Occipital lobe (tissue), 2 donors: ENCODE results near the gene MOCS1. TPM values are rescaled to one million over a fixed set of nuclear protein-coding genes. Genes with fewer than 3 reads are reported as not detected.

Source experiments
- DNase-seq: peaks from one replicate; lab custom pipeline; 2025; lab: John Stamatoyannopoulos, UW
- total RNA-seq: library from RNA; depleted of rRNA; stranded (reverse); fragments of >200 nt; gene quantifications from one replicate; pipeline ENCODE4 v1.2.3, GENCODE V29; 2014

Gene MOCS1
- total RNA-seq, 1 donor from 2014 or later, result 4.7 TPM

DNA sequence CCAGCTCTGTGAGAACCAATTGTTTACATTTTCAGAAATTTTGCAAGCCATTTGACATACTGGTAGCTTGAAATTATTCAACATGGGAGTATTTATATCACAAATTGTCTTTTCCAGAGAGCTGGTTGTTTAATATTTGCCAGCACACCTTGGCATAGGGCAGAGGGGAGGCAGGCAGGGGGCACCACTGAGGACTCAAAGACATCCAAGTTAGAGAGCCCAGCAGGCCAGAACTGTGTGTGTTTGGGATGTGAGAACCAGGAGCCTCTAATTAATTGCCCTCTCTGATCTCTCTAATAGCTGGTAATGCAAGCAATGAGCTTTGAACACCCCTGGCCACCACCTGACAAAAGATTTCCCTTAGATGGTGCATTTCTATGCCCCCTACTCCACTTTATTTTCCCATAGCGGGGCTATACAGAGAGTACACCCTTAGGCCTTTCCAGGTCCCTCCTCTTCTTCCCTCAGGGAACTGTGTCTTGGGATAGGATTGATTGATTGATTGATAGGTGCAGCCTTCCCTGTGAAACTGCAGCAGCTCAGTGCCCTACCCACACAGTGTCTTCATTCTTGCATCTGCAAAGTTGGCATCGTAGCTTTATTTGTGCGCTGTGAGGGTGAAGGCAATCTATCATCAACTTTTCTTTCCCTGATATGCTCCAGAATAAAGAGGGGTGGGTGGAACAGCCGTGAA is 29.2 kb downstream of the MOCS1 start:
- no peak for DNase-seq

DNA sequence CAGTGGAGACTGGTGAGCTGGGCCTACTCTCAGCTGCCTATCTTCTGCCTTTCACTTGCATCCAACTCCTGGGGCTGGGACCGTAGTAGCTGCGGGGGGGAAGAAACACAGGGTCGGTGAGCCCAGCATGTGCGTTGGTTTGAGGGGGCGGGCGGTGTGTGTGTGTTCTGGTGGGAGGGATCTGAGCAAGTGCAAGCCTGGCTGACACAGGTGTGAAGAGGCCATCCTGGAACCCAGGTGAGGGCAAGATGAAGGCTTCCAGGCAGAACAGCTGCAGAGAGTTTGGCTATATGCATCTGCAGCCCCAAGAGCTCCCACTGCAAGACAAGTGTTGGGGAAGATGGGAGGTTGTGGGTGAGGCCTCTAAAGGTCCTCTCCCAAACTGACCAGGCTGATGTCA is 30.6 kb downstream of the MOCS1 start:
- no peak for DNase-seq

DNA sequence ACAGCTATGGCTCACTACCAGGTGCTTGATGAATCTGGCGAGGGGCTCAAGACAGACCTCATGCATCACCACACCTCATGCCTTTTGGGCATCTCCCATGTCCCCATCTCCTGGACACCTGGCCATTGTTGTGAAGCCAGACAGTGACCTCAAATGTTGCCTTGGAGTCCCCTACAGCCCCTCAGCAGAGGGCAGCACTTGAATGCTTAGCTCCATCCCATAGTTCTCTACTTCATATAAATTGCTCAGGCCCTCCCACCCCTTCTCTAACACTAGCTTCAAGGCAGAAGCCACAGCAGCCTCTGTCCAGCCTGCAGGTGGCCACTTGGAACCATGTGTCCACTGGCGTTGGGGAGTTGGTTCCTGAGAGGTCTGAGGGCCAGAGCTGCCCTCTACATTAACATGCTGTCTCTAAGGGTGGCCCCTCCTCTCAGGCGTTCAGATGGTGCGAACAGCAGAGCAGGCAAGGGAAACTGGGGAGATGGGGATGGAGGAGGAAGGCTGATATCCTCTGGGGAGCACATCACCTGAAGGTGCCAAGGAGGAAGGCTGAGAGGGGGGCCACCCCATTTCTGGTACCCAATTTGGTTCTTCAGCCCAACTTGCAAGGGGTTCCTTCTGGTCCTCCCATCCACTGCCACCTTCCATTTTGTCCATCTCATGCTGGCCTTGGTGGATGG is 31.3 kb downstream of the MOCS1 start:
- DNase-seq, result no peak

DNA sequence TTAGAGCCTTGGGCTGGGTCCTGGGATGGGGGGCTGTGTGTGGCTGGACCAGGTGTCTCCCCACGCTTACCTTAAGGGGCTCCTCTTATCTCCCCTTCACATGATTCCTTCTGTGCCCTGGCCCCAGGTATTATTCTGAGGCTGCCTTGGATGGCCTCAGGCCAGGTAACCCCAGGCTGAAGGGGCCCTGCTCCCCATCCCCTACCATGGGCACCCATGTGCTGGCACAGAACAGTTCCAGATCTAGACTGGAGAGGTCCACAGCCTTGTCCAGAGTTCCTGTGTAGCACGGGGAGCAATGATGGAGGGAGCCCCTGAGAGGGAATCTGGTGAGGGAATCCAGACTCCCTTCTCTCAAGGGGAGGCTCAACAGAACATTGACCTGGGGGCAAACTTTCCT is 32.1 kb downstream of the MOCS1 start:
- no peak for DNase-seq

DNA sequence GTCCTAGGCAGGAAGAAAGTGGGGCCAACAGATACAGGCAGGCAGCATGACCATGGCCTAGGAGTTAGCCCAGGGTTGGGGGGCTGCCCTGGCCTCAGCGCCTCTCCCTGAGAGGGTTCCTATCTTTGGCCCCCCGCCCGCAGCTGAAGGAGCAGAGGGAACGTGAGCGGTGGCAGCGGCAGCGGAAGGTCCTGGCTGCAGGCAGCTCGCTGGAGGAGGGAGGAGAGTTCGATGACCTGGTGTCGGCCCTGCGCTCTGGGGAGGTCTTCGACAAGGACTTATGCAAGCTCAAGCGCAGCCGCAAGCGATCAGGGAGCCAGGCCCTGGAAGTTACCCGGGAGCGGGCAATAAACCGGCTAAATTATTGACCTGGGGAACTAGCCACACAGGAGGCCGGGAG is 32.6 kb downstream of the MOCS1 start:
- DNase-seq, result no peak

DNA sequence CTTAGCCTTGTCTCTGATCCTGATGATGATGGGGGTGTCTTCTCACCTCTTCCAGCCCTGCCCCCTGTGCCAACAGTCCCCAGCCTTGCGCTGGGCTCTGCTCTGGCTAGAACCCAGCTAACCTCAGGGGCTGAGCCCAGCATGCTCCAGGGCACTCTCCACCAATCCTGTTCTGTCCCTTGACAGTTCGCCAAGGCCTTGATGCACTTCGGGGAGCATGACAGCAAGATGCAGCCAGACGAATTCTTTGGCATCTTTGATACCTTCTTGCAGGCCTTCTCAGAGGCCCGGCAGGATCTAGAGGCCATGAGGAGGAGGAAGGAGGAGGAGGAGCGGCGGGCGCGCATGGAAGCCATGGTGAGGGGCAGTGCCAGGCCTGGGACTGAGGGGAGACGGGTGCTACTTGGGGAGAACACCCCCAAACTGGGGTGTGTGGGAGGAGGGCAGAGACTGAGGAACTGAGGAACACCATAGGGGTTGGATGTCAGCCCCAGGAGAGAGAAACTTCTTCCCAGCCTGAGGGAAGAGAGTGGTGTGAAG is 33.1 kb downstream of the MOCS1 start:
- DNase-seq, result no peak

DNA sequence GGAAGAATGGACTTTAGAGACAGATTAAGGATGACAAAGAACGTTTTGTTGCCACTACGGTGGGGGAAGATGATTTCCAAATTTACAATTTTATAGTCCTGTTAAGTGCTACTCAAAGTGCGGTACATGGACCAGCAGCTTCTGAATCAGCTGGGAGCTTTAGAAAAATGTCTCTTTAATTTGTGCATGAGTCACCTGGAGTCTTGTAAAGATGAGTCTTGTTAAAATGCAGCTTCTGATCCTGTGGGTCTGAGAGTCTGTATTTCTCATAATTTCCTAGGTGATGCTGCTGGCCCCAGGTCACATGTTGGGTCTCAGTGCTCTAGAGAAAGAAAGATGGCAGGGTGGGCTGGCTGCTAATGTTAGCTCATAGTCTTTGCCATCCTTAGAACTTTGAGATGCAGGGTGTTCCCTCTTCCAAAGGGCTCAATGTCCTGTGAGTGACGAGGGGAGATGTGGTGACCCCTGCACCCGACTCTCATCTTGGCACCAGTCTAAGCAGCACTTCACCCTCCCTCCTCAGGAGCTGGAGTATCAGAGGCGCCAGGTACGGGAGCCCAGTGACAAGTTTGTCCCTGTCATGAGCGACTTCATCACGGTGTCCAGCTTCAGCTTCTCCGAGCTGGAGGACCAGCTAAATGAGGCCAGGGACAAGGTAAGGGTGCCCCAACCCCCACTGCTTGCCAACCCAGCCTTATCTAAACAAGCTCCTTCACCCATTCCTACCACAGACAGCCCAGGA is 34.5 kb downstream of the MOCS1 start:
- DNase-seq, result no peak

DNA sequence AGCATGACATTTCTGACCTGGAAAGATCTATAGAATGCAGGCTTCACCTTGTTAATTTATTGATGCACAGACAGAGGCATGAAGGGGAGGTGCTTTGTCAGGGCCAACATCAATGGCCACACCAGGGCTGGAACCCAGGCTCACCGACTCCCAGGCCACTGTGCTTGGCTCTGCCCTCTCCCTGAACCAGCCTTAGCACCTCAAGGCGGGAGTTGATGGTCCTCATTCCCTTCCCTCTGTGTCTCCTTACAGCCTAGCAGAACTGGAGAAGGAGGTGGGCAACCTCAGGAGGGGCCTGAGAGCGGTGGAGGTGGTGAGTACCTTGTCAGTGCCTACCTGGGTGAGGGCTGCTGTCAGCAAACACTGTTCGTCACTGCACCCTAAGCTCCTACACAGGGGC is 35.6 kb downstream of the MOCS1 start:
- no peak for DNase-seq

DNA sequence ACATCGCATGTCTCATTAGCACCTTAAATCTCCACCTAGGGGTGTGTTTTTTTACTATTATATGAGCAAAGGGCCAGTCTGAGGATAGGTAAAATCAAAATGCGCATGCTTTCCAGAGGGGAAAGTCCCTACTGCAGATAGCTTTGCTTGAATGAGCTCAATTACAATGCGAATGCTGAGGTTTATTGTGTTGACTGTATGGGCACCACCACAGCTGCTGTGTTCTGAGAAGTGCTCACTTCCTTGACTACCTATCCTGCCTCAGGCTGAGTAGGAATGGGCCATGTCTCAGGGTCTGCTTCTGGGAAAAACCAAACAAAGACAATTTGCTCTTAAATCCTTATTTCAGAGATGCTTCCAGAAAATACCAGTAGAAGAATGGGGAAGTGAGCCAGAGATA is 36.6 kb downstream of the MOCS1 start:
- DNase-seq, result no peak

DNA sequence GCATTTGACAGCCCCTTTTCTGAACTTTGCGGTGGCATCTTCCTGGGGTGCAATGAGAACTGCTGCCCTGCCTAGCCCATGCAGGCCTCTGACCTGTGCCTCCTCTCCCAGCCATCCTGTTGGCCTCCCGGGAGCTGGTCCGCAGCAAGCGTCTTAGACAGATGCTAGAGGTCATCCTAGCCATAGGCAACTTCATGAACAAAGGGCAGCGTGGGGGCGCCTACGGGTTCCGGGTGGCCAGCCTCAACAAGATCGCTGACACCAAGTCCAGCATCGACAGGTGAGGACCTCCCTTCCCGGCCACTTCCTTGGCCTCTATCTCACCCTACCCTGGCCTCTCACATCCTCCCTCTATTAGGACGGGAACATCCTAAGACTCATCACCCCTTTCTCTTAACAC is 37.6 kb downstream of the MOCS1 start:
- no peak for DNase-seq

DNA sequence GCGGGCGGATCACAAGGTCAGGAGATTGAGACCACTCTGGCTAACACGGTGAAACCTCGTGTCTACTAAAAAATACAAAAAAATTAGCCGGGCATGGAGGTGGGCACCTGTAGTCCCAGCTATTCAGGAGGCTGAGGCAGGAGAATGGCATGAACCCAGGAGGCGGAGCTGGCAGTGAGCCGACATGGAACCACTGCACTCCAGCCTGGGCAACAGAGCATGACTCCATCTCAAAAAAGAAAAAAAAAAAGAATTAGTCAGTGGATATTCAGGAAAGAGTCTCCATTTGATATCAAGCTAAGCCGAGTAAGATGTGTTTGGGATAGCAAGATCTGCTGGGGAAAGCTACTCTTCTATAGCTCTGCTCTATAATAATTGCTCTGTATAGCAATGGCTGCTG is 41.0 kb downstream of the MOCS1 start:
- no peak for DNase-seq

DNA sequence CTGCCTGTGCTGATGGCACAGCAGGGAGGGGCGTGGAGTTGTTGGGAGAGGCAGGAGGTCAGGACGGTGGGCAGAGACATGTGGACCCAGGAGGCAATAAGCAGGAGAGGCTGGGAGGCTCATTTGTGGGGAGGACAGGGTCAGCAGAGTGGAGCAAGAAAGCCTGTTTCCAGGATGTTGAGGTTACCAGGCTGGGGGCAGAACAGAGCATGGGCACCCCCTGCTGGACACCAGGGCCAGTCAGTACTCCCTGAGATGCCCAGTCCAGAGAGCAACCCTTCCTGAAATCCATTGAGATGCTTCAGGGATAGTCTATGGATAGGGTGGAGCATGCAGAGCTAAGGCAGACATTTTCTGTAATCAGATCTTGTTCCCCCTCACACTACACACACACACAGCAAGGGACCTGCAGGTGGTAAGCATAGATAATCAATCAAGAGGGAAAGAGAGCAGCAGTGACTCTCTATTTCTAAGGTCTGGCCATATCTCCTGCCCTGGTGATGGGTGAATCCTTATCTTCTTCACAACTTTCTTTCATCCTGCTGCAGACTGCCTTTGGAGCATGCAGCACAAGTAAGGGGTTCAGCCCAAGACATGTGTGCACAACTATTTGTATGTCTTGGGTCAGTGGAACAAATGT is 41.7 kb downstream of the MOCS1 start:
- DNase-seq, result peak; percentile 21

DNA sequence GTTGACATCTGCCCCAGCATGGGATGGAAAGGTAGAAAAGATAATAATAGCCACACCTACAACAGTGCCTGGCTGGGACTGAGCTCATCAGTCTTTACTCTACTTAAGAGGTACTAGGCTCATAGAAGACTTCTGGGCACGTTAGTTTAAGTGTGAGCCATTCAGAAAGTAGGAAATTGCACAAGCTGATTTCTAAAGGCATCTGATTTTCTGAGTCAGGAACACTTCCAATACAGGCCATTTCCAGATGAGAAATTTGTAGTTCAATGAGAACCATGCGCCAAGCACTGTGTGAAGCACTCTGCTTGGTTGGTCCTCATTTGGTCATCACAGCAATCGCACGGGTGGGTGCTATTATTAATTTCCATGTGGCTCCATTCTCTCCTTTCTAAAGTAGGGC is 42.3 kb downstream of the MOCS1 start:
- no peak for DNase-seq

DNA sequence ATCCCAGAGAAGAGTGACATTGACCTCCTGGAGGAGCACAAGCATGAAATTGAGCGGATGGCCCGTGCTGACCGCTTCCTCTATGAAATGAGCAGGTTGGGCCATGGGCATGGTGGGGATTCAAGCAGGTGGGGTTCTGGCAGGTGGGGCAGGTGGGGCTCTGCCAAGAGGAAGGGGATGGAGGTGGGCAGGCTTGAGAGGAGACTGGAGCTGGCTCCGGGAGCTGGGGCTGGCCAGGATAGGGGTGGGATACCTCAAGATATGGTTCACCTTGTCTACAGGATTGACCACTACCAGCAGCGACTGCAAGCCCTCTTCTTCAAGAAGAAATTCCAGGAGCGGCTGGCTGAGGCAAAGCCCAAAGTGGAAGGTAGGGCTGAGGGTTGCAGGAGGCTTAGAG is 42.9 kb downstream of the MOCS1 start:
- no peak for DNase-seq

DNA sequence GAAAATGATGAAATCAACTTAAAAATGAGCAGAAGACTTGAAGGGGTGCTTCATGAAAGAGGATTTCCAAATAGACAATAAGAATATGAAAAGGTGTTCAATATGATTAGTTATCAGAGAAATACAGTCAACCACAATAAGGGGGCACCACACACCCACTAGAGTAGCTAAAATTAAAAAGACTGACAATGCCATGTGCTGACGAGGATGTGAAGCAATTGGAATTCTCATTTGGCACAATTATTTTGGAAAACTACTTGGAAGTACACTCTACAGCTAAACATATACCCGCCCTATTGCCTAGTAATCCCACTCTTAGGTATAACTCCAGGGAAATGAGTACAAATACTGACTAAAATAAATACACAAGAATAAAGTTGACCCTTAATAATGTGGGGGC is 45.0 kb downstream of the MOCS1 start:
- no peak for DNase-seq

DNA sequence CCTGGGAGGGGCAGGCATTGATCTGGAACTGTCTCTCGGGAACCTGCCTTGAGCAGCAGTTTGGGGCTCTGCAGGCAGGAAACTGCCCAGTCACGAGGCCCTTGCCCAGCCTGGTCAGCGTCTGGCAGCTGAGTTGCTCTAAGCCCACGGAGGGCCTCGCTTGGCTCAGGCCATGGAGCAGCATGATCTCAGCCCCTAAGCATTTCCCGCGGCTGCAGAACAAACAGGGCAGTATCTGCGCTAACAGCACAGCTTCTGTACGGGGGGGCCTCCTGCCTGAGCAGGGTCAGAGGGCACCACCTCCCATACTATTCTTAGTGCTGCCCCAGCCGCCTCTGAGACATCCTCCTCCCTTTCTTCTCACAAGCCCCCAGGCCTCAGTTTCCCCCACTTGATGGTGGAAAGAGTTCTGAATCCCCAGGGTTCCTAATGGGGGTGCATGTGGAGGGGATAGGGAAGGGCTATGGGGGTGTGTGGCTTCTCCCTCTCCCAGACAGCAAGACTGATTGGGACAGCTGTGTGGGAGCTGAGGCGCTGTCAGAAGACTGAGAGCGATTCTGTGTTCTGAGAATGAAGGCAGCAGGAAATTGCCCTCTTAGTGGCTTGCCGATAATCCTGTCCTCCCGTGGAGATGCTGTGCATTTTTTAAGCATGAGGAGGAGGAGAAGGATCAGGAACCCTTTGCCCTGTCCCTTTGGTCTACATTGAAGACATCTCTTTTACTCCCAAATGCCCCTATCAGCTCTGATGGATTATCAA is 46.4 kb downstream of the MOCS1 start:
- peak; percentile 66 for DNase-seq

DNA sequence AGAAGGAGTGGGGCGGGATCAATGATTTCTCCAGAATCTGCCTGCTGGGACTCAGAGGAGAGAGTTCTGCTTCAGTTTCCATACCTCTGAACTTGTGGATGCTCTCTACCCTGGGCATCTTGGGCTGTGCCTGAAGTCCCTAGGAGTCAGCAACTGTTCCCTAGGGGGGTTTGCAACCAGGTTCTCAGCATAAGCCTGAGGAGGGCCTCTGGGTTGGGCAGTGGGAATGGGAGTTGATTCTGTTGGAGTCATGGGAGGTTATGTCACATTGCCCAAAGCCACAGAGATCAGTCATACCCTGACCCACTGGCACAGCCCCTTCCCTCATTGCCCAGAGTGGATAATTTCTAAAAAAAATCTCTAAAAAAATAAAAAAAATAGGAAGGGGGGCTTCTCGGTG is 47.4 kb downstream of the MOCS1 start:
- no peak for DNase-seq

DNA sequence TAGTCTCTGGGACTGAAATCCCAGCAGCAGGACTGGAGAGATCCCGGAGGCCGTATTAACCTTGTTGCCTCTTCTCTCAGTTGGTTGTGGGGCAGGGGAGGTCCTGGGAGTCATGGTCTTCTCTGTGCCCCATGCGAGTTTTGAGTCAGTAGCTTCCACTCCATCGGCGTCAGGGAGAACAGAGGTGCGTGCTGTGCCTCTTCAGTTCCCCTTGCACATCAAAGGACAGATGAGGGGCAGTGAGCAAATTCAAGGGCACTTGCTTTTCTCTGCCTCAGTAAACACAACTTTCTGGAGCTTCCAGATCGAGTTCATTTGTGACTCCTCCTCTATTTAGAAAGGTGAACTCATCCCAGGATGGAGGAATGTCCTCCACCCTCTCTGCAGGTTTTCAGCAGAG is 48.6 kb downstream of the MOCS1 start:
- no peak for DNase-seq

DNA sequence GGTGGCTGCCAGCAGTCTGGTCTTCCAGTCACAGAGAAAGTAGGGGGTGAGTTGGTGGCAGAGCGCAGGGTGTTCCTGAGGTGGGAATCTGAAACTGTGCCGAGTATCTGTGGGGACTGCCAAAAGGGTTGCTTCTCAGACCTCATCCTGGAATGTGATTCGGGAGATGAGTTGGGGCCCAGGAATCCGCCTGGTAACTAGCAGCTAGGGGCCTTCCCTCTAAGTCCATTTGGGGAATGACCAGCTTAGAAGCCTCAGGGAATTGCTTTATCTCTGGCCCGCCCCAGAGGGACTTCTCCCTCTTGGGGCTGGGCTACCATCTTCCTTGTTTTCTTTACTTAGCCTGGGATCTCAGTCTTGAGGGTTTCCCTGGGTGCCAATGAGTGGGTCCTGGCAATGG is 49.6 kb downstream of the MOCS1 start:
- DNase-seq, result no peak

DNA sequence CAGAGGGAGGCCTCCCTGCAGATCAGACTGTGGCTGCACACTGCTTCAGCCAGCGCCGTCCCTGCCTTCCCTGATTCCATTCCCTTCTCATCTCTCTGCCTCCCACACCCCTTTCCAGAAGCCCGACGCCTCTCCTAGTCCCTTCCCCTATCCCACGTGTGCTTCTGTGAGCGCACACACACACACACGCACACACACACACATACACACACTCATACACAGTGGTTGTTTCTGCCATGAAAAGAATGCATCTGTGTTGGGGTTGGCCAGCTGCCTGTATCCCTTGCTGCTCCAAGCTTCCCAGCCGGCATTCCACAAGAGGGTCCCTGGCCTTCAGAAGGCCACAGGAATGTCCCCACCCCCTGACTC is 51.7 kb downstream of the MOCS1 start:
- peak; percentile 26 for DNase-seq

DNA sequence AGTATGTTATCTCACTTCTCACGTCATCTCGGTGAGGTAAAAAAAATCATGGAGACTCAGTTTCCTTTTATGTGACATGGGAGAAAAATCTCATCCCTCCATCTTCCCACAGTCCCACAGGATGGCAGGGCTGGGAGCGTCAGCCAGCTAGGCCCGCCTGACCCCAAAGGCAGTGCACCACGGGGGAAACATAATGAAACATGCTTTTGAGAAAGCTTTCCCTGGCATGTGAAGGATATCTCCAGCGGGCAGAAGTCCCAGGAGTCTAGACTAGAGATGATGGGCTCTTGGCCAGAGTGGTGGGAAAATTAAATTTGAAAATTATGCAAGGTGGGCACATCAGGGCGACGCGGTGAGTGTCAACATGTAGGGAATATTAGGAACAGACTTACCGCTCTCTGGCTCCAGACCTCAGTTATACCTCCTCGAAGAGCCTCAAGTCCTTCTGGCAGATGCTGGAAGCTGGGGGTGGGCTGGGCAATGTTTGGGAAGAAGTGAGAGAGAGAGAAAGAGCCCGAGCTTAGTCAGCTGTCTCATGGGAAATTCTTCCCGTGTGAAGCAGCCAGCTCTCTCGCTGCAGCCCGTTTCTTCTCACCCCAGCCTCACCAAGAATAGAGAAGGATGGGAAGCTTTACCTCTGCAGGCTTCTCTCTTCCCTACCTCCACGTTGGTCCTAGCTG is 52.3 kb downstream of the MOCS1 start:
- DNase-seq, result no peak
